ENCODE data around the gene GLT1D1. TPM values are rescaled to one million over a fixed set of nuclear protein-coding genes. Genes with fewer than 3 reads are reported as not detected.

GLT1D1 gene
- total and polyA plus RNA-seq, 2 of the 8 experiments (the other 6 are each of a cell fraction or from before 2014, with no cell fraction given), result 1.5 to 3.6 TPM

DNA sequence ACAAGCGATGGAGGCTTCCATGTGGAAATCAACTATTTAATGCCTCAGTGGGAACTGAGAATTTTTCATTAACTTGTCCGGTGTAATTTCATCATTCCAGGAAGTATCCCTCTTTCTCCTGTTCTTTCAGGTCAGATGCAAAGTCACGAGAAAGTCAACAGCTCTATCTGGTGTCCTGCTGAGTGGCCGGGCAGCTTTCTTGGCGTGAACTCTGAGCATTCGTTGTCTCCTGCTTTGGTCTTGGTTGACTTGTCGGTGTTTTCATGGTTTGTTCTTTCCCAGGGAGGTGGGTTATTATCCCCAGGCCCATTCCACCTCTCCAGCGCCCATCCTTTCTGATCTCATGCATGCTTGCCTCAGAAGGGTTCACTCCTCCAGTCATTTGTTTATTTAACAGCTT, 149.1 kb downstream of the GLT1D1 start (continued):
- no peak for TF ChIP-seq SIX5 (IDR thresholded peaks at IDR 0.05; ENCODE audit: low read depth, low read length)
- no peak for TF ChIP-seq EGR1 (IDR thresholded peaks at IDR 0.05; ENCODE audit: borderline replicate concordance, low read depth, low read length)
- TF ChIP-seq GABPA (IDR thresholded peaks at IDR 0.05; ENCODE audit: borderline replicate concordance, insufficient read depth, low read length), result no peak
- TF ChIP-seq, protein P1, sequence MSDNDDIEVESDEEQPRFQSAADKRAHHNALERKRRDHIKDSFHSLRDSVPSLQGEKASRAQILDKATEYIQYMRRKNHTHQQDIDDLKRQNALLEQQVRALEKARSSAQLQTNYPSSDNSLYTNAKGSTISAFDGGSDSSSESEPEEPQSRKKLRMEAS (IDR thresholded peaks at IDR 0.05), result no peak
- TF ChIP-seq TBP (IDR thresholded peaks at IDR 0.05; ENCODE audit: low read depth, low read length), result no peak

All from H1 (cell line).